GM19043 (cell line): ENCODE results near the gene MAN1A1.

ENCODE experiments used
- ATAC-seq: cut with Tn5 transposase; IDR thresholded peaks from one replicate; pipeline ENCODE4 v1.9.1; 2021; ENCODE audit warnings: low read depth; ENCODE audit not compliant: unreplicated experiment

The MAN1A1 gene

DNA sequence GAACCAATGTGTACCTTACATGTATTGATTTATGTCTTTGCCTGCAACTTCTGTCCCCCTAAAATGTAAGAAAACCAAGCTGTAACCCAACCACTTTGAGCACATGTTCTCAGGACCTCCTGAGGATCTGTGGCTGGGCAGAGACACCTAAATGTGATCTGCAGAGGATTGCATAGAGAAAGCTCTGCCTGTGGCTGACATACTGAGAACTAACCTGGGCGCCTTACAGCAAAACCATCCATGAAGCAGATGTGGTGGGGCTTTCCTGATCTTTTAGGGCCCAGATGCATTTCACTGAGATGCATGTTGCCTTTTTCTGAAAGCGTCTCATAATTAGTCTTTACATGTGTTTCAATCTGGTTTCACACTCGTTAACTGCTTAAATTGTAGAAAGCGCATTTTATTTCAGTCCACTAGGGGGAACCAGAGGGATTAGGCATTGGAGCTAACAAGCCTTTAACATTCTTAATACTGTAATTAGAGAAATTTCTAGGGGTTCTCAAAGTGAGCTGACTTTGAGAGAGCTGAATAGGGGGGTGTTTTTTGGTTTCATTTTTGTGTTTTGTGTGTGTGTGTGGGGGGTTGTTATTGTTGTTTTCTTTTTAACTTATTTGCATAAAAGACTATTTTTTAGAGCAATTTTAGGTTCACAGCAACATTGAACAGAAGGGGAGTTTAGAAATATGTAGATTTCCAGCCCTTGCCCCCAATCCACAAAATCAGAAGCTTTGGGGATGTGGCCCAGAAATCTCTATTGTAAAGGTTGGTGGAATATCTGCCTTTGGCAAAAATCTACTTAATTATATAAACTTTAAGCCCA, 220.2 kb downstream of the MAN1A1 start:
- peak; percentile 82 for ATAC-seq

DNA sequence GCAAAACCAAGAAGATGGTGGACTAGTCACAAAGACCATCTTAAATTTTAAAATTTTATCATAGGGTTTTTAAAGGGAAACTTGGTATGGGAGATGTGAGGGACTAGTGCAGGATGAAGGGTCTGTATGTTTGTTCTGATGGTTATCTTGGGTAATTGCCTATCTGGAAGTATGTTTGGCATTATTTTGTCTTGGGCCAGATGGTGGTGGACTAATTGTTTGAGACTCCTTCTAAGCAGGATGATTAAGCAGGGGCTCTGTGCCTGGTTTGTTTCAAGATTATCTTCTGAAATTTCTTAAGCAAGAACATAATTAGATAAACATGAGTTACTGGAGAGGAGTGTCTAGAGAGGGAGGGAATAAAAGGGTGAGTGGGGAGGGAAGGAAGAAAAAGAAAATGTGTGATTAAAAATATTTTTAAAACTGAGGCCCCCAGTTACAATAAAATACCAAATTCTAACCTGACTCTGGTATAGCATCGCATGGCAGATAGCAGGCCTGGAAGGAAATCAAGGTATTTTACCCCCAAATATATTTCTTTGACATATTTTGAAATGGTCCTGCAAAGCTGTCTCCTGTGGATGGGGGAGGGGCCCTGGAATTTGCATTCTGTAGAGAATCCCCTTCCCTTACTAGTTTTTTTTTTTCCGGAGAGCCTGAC, 221.2 kb downstream of the MAN1A1 start:
- no peak for ATAC-seq

GRCh38 chr6:119127627-119128026, 221.9 kb downstream of the MAN1A1 start:
- no peak for ATAC-seq
